ENCODE data around the gene SCYGR3.

Gene SCYGR3

GRCh38 chr2:227617316-227618230, 2.9 kb upstream of the SCYGR3 start, which contains the start of gene SCYGR4:
Gene SCYGR4 (plus strand): TSS chr2:227617498. CDS start chr2:227617498, 0 bp downstream.
- Mint-ChIP-seq H3K27ac (no peak within 1 kb of the TSS), H3K27me3 (ENCODE audit: low read depth) (peaks cover 8% of the 10 kb centered on the region), H3K9me3 (no peaks in the 10 kb centered on the region), H3K36me3 (ENCODE audit: low read depth) (no peaks in the 10 kb centered on the region), H3K4me1 (peaks cover 4% of the 10 kb centered on the region), H3K4me3 (no peak within 1 kb of the TSS)
- TF ChIP-seq CTCF (IDR thresholded peaks at IDR 0.05; ENCODE audit: unreplicated experiment in 3 of 3) = no peak

- no peak overlapping the region for H3K4me3 Mint-ChIP-seq
- peaks cover 10% of the 10 kb centered on the region for H3K27me3 Mint-ChIP-seq (ENCODE audit: low read depth)
- TF ChIP-seq CTCF (IDR thresholded peaks at IDR 0.05; ENCODE audit: unreplicated experiment in 3 of 3) = no peak
- H3K27ac Mint-ChIP-seq = no peak overlapping the region
- no peaks in the 10 kb centered on the region for H3K36me3 Mint-ChIP-seq (ENCODE audit: low read depth)
- H3K9me3 Mint-ChIP-seq = no peaks in the 10 kb centered on the region
- peaks cover 4% of the 10 kb centered on the region for H3K4me1 Mint-ChIP-seq
These were observed 2.0 kb upstream of the SCYGR3 start for GRCh38 chr2:227616631-227617030.

- peaks cover 10% of the 10 kb centered on the region for H3K27me3 Mint-ChIP-seq (ENCODE audit: low read depth)
- H3K9me3 Mint-ChIP-seq = no peaks in the 10 kb centered on the region
- TF ChIP-seq CTCF (IDR thresholded peaks at IDR 0.05; ENCODE audit: unreplicated experiment in 3 of 3) = no peak
- no peaks in the 10 kb centered on the region for H3K36me3 Mint-ChIP-seq (ENCODE audit: low read depth)
- no peak overlapping the region for H3K27ac Mint-ChIP-seq
- H3K4me3 Mint-ChIP-seq = no peak overlapping the region
- H3K4me1 Mint-ChIP-seq = peaks cover 4% of the 10 kb centered on the region
These were observed 1.3 kb upstream of the SCYGR3 start for GRCh38 chr2:227615906-227616305.

- no peak for TF ChIP-seq CTCF (IDR thresholded peaks at IDR 0.05; ENCODE audit: unreplicated experiment in 3 of 3)
- no peaks in the 10 kb centered on the region for H3K9me3 Mint-ChIP-seq
- H3K4me3 Mint-ChIP-seq = no peak overlapping the region
- peaks cover 10% of the 10 kb centered on the region for H3K27me3 Mint-ChIP-seq (ENCODE audit: low read depth)
- peaks cover 4% of the 10 kb centered on the region for H3K4me1 Mint-ChIP-seq
- H3K27ac Mint-ChIP-seq = no peak overlapping the region
- H3K36me3 Mint-ChIP-seq (ENCODE audit: low read depth) = no peaks in the 10 kb centered on the region
These were observed 541 bp upstream of the SCYGR3 start for GRCh38 chr2:227615181-227615580.

- H3K4me3 Mint-ChIP-seq = no peak overlapping the region
- TF ChIP-seq CTCF (IDR thresholded peaks at IDR 0.05; ENCODE audit: unreplicated experiment in 3 of 3) = no peak
- no peaks in the 10 kb centered on the region for H3K36me3 Mint-ChIP-seq (ENCODE audit: low read depth)
- H3K4me1 Mint-ChIP-seq = peaks cover 4% of the 10 kb centered on the region
- H3K27ac Mint-ChIP-seq = no peak overlapping the region
- H3K27me3 Mint-ChIP-seq (ENCODE audit: low read depth) = peaks cover 10% of the 10 kb centered on the region
- no peaks in the 10 kb centered on the region for H3K9me3 Mint-ChIP-seq
These were observed 394 bp downstream of the SCYGR3 start for GRCh38 chr2:227614246-227614645.

- H3K27ac Mint-ChIP-seq = no peak overlapping the region
- peaks cover 4% of the 10 kb centered on the region for H3K4me1 Mint-ChIP-seq
- H3K4me3 Mint-ChIP-seq = no peak overlapping the region
- H3K36me3 Mint-ChIP-seq (ENCODE audit: low read depth) = no peaks in the 10 kb centered on the region
- H3K9me3 Mint-ChIP-seq = no peaks in the 10 kb centered on the region
- no peak for TF ChIP-seq CTCF (IDR thresholded peaks at IDR 0.05; ENCODE audit: unreplicated experiment in 3 of 3)
- peaks cover 10% of the 10 kb centered on the region for H3K27me3 Mint-ChIP-seq (ENCODE audit: low read depth)
These were observed 1.4 kb downstream of the SCYGR3 start for GRCh38 chr2:227613272-227613660.
